SK-N-SH treated with all-trans-retinoic acid at 6 μM for 48 hours (cell line): ENCODE results near the gene VCAN.

Source experiments
- ATAC-seq: fragments of 200-7000 bp; cut with Tn5 transposase; 3 replicates; pipeline ENCODE4 v1.9.1; 2020; ENCODE audit warnings: mild to moderate bottlenecking, moderate library complexity
- ARNTL ChIP-seq: fragments of 450-650 bp; formaldehyde crosslinking; IDR thresholded peaks from 2 replicates; pipeline ENCODE4 v1.5.0; 2020; ENCODE audit warnings: low read depth, mild to moderate bottlenecking, moderate library complexity, borderline replicate concordance
- BACH2 ChIP-seq: fragments of 250-450 bp; sonication (Bioruptor Pico); IDR thresholded peaks from 2 replicates; pipeline ENCODE4 v1.9.0; 2021; ENCODE audit warnings: mild to moderate bottlenecking, borderline replicate concordance
- CSDC2 ChIP-seq: fragments of 250-450 bp; sonication (Bioruptor Pico); IDR thresholded peaks from 2 replicates; pipeline ENCODE4 v1.5.0; 2020; ENCODE audit warnings: mild to moderate bottlenecking, moderate library complexity
- ESRRG ChIP-seq: fragments of 250-450 bp; sonication (Bioruptor Pico); IDR thresholded peaks from 2 replicates; pipeline ENCODE4 v1.6.1; 2021; ENCODE audit warnings: mild to moderate bottlenecking
- GLIS3 ChIP-seq: fragments of 250-450 bp; sonication (Bioruptor Pico); IDR thresholded peaks from 2 replicates; pipeline ENCODE4 v1.5.0; 2020; ENCODE audit warnings: mild to moderate bottlenecking, moderate library complexity
- ISL1 ChIP-seq: fragments of 250-450 bp; sonication (Bioruptor Pico); IDR thresholded peaks from 2 replicates; pipeline ENCODE4 v2.1.2; 2022; ENCODE audit warnings: mild to moderate bottlenecking, moderate library complexity
- OSR1 ChIP-seq: fragments of 250-450 bp; sonication (Bioruptor Pico); IDR thresholded peaks from 2 replicates; pipeline ENCODE4 v1.8.0; 2022; ENCODE audit warnings: moderate library complexity, mild to moderate bottlenecking, inconsistent platforms
- PATZ1 ChIP-seq: fragments of 250-450 bp; sonication (Bioruptor Pico); IDR thresholded peaks from 2 replicates; pipeline ENCODE4 v1.8.0; 2020; ENCODE audit warnings: mild to moderate bottlenecking, moderate library complexity, borderline replicate concordance
- PPARA ChIP-seq: fragments of 250-450 bp; sonication (Bioruptor Pico); IDR thresholded peaks from 2 replicates; pipeline ENCODE4 v1.5.0; 2020; ENCODE audit warnings: mild to moderate bottlenecking, borderline replicate concordance
- RARB ChIP-seq: fragments of 250-450 bp; sonication (Bioruptor Pico); IDR thresholded peaks from 2 replicates; pipeline ENCODE4 v1.8.0; 2021; ENCODE audit warnings: mild to moderate bottlenecking, moderate library complexity
- SNAI2 ChIP-seq: fragments of 250-450 bp; sonication (Bioruptor Pico); IDR thresholded peaks from 2 replicates; pipeline ENCODE4 v1.5.0; 2020; ENCODE audit warnings: mild to moderate bottlenecking, moderate library complexity
- TCF4 ChIP-seq: fragments of 250-450 bp; sonication (Bioruptor Pico); IDR thresholded peaks from 2 replicates; pipeline ENCODE4 v1.8.0; 2021; ENCODE audit warnings: mild to moderate bottlenecking, moderate library complexity, borderline replicate concordance
- TOX ChIP-seq: fragments of 250-450 bp; sonication (Bioruptor Pico); IDR thresholded peaks from 2 replicates; pipeline ENCODE4 v1.8.0; 2021; ENCODE audit warnings: mild to moderate bottlenecking, moderate library complexity, borderline replicate concordance
- TSHZ2 ChIP-seq: fragments of 250-450 bp; sonication (Bioruptor Pico); IDR thresholded peaks from 2 replicates; pipeline ENCODE4 v1.5.0; 2020; ENCODE audit warnings: mild to moderate bottlenecking, moderate library complexity
- ZC3H10 ChIP-seq: fragments of 250-450 bp; sonication (Bioruptor Pico); IDR thresholded peaks from 2 replicates; pipeline ENCODE4 v1.5.1; 2021; ENCODE audit warnings: mild to moderate bottlenecking, moderate library complexity
- ZFP3 ChIP-seq: fragments of 250-450 bp; sonication (Bioruptor Pico); IDR thresholded peaks from 2 replicates; pipeline ENCODE4 v1.5.0; 2020; ENCODE audit warnings: mild to moderate bottlenecking, moderate library complexity
- ZFP30 ChIP-seq: fragments of 450-650 bp; formaldehyde crosslinking; IDR thresholded peaks from 2 replicates; pipeline ENCODE4 v1.5.0; 2022; ENCODE audit warnings: mild to moderate bottlenecking, moderate library complexity
- ZNF565 ChIP-seq: fragments of 450-650 bp; formaldehyde crosslinking; conservative IDR thresholded peaks from 2 replicates; pipeline ENCODE4 v1.5.0; 2020; ENCODE audit warnings: low read depth, mild to moderate bottlenecking, moderate library complexity
- ZNF70 ChIP-seq: fragments of 450-650 bp; formaldehyde crosslinking; IDR thresholded peaks from 2 replicates; pipeline ENCODE4 v1.5.0; 2020; ENCODE audit warnings: mild to moderate bottlenecking, moderate library complexity
- ZNF8 ChIP-seq: fragments of 450-650 bp; formaldehyde crosslinking; IDR thresholded peaks from 2 replicates; pipeline ENCODE4 v1.5.0; 2020; ENCODE audit warnings: mild to moderate bottlenecking, moderate library complexity
- TF ChIP-seq, protein P1 (sequence below): fragments of 250-450 bp; sonication (Bioruptor Pico); IDR thresholded peaks from 2 replicates; pipeline ENCODE4 v1.5.1; 2020; ENCODE audit warnings: low read depth, mild to moderate bottlenecking, moderate library complexity
- TF ChIP-seq, protein P2 (sequence below): fragments of 250-450 bp; sonication (Bioruptor Pico); IDR thresholded peaks from 2 replicates; pipeline ENCODE4 v1.5.1; 2021; ENCODE audit warnings: mild to moderate bottlenecking, moderate library complexity
- TF ChIP-seq, protein P3 (sequence below): fragments of 250-450 bp; sonication (Bioruptor Pico); IDR thresholded peaks from 2 replicates; pipeline ENCODE4 v1.8.0; 2021; ENCODE audit warnings: low read depth, mild to moderate bottlenecking, moderate library complexity, borderline replicate concordance

VCAN gene

GRCh38 chr5:83570916-83571315, 99.4 kb downstream of the VCAN start:
- ATAC-seq = no peak
- TF ChIP-seq SNAI2 (CRISPR knock-in tag) (no peak), ZNF8 (no peak), ZFP30 (CRISPR knock-in tag) (no peak), CSDC2 (no peak), OSR1 (CRISPR knock-in tag) (no peak), ARNTL (CRISPR knock-in tag) (no peak), PPARA (no peak), ZFP3 (no peak), RARB (CRISPR knock-in tag) (no peak)
- TF ChIP-seq, protein P1, sequence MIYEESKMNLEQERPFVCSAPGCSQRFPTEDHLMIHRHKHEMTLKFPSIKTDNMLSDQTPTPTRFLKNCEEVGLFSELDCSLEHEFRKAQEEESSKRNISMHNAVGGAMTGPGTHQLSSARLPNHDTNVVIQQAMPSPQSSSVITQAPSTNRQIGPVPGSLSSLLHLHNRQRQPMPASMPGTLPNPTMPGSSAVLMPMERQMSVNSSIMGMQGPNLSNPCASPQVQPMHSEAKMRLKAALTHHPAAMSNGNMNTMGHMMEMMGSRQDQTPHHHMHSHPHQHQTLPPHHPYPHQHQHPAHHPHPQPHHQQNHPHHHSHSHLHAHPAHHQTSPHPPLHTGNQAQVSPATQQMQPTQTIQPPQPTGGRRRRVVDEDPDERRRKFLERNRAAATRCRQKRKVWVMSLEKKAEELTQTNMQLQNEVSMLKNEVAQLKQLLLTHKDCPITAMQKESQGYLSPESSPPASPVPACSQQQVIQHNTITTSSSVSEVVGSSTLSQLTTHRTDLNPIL (CRISPR knock-in tag) = no peak
- TF ChIP-seq, all 23 proteins: peak for 0

- TF ChIP-seq GLIS3 (CRISPR knock-in tag) (no peak), OSR1 (CRISPR knock-in tag) (no peak), TSHZ2 (CRISPR knock-in tag) (no peak), TOX (CRISPR knock-in tag) (no peak), ZC3H10 (CRISPR knock-in tag) (no peak), ESRRG (CRISPR knock-in tag) (no peak), ZFP30 (CRISPR knock-in tag) (no peak), SNAI2 (CRISPR knock-in tag) (no peak), ZNF565 (no peak), ZNF70 (CRISPR knock-in tag) (no peak), BACH2 (no peak), ARNTL (CRISPR knock-in tag) (no peak), ZFP3 (no peak), RARB (CRISPR knock-in tag) (no peak), ISL1 (CRISPR knock-in tag) (no peak), CSDC2 (no peak), PPARA (no peak)
- TF ChIP-seq, protein P2, sequence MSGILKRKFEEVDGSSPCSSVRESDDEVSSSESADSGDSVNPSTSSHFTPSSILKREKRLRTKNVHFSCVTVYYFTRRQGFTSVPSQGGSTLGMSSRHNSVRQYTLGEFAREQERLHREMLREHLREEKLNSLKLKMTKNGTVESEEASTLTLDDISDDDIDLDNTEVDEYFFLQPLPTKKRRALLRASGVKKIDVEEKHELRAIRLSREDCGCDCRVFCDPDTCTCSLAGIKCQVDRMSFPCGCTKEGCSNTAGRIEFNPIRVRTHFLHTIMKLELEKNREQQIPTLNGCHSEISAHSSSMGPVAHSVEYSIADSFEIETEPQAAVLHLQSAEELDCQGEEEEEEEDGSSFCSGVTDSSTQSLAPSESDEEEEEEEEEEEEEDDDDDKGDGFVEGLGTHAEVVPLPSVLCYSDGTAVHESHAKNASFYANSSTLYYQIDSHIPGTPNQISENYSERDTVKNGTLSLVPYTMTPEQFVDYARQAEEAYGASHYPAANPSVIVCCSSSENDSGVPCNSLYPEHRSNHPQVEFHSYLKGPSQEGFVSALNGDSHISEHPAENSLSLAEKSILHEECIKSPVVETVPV (CRISPR knock-in tag) = no peak
- TF ChIP-seq, protein P3, sequence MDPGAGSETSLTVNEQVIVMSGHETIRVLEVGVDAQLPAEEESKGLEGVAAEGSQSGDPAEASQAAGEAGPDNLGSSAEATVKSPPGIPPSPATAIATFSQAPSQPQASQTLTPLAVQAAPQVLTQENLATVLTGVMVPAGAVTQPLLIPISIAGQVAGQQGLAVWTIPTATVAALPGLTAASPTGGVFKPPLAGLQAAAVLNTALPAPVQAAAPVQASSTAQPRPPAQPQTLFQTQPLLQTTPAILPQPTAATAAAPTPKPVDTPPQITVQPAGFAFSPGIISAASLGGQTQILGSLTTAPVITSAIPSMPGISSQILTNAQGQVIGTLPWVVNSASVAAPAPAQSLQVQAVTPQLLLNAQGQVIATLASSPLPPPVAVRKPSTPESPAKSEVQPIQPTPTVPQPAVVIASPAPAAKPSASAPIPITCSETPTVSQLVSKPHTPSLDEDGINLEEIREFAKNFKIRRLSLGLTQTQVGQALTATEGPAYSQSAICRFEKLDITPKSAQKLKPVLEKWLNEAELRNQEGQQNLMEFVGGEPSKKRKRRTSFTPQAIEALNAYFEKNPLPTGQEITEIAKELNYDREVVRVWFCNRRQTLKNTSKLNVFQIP (CRISPR knock-in tag) = no peak
- no peak for ATAC-seq
Measured at GRCh38 chr5:83572271-83572670, 100.7 kb downstream of the VCAN start.

GRCh38 chr5:83576341-83576740, 104.8 kb downstream of the VCAN start:
- ATAC-seq = no peak
- TF ChIP-seq CSDC2 = no peak
- TF ChIP-seq TOX (CRISPR knock-in tag) = no peak
- TF ChIP-seq ESRRG (CRISPR knock-in tag) = no peak
- TF ChIP-seq PPARA = no peak
- no peak for TF ChIP-seq ZNF8
- TF ChIP-seq GLIS3 (CRISPR knock-in tag) = no peak
- no peak for TF ChIP-seq TCF4
- TF ChIP-seq ZFP3 = no peak
- no peak for TF ChIP-seq PATZ1
- TF ChIP-seq ZNF70 (CRISPR knock-in tag) = no peak
- TF ChIP-seq ZC3H10 (CRISPR knock-in tag) = no peak
- TF ChIP-seq, protein P2 (CRISPR knock-in tag) = no peak
- TF ChIP-seq TSHZ2 (CRISPR knock-in tag) = no peak
- TF ChIP-seq SNAI2 (CRISPR knock-in tag) = no peak
- TF ChIP-seq ZFP30 (CRISPR knock-in tag) = no peak
- TF ChIP-seq ZNF565 = no peak
- TF ChIP-seq RARB (CRISPR knock-in tag) = no peak
